Mesendoderm (in vitro differentiated cells): ENCODE measurements around the gene NPIPA3.
"Not testable (repeated sequence)": the region's sequence is repeated elsewhere in the genome, so short reads cannot be mapped to it uniquely, and the experiment has no call there.

Experiments
- DNase-seq: peaks from one replicate; pipeline ENCODE4 v3.0.0; 2013
- H2AK5ac ChIP-seq: 2 replicates; pipeline ENCODE4 v1.6.1; 2013; ENCODE audit warnings: low read length, inconsistent platforms
- H2BK120ac ChIP-seq: 2 replicates; pipeline ENCODE4 v1.6.1; 2013; ENCODE audit warnings: low read depth, mild to moderate bottlenecking, low read length, moderate library complexity, mixed read lengths
- H2BK15ac ChIP-seq: replicated peaks from 2 replicates; pipeline ENCODE4 v1.6.1; 2013; ENCODE audit warnings: low read depth, mild to moderate bottlenecking, moderate library complexity
- H2BK5ac ChIP-seq: 2 replicates; pipeline ENCODE4 v1.6.1; 2013; ENCODE audit warnings: low read length, inconsistent platforms
- H3K18ac ChIP-seq: 2 replicates; pipeline ENCODE4 v1.6.1; 2013; ENCODE audit warnings: mild to moderate bottlenecking, low read length, mixed read lengths
- H3K23ac ChIP-seq: one replicate; pipeline ENCODE4 v1.6.1; 2013; ENCODE audit warnings: low read length
- H3K27ac ChIP-seq: 2 replicates; pipeline ENCODE4 v1.5.1; 2013; ENCODE audit warnings: low read depth, mild to moderate bottlenecking, inconsistent platforms, low read length, moderate library complexity
- H3K27me3 ChIP-seq: 2 replicates; pipeline ENCODE4 v1.6.1; 2013; ENCODE audit warnings: low read length, control low read depth, mild to moderate bottlenecking, inconsistent platforms; ENCODE audit not compliant: insufficient read depth, poor library complexity
- H3K36me3 ChIP-seq: 2 replicates; pipeline ENCODE4 v1.6.1; 2013; ENCODE audit warnings: low read length, inconsistent platforms; ENCODE audit not compliant: control insufficient read depth, insufficient read depth
- H3K4ac ChIP-seq: one replicate; pipeline ENCODE4 v1.6.1; 2013; ENCODE audit warnings: low read depth, mild to moderate bottlenecking, low read length, moderate library complexity
- H3K4me1 ChIP-seq: 2 replicates; pipeline ENCODE4 v1.6.1; 2013; ENCODE audit warnings: low read depth, low read length, inconsistent platforms; ENCODE audit not compliant: control insufficient read depth
- H3K4me2 ChIP-seq: 2 replicates; pipeline ENCODE4 v1.6.1; 2013; ENCODE audit warnings: low read length
- H3K4me3 ChIP-seq: 2 replicates; pipeline ENCODE4 v1.5.1; 2013; ENCODE audit warnings: mild to moderate bottlenecking, low read length
- H3K56ac ChIP-seq: one replicate; pipeline ENCODE4 v1.6.1; 2013; ENCODE audit warnings: low read length
- H3K79me1 ChIP-seq: 2 replicates; pipeline ENCODE4 v1.6.1; 2013; ENCODE audit warnings: low read length, inconsistent platforms
- H3K79me2 ChIP-seq: 2 replicates; pipeline ENCODE4 v1.6.1; 2013; ENCODE audit warnings: mild to moderate bottlenecking, low read length; ENCODE audit not compliant: control insufficient read depth, insufficient read depth
- H3K9ac ChIP-seq: 2 replicates; pipeline ENCODE4 v1.6.1; 2013; ENCODE audit warnings: low read length, inconsistent platforms
- H4K5ac ChIP-seq: one replicate; pipeline ENCODE4 v1.6.1; 2013; ENCODE audit warnings: low read length
- H4K8ac ChIP-seq: one replicate; pipeline ENCODE4 v1.6.1; 2013; ENCODE audit warnings: low read depth, mild to moderate bottlenecking, control low read depth, low read length, moderate library complexity
- WGBS: extraction: QIAGEN DNeasy Blood & Tissue Kit; methylation state at CpG from one replicate; pipeline ENCODE4 v1.1.7; 2013; ENCODE audit warnings: low lambda C conversion rate, missing lambda C conversion rate; ENCODE audit not compliant: insufficient coverage; ENCODE audit errors: extremely low coverage; 5-methylcytosine and 5-hydroxymethylcytosine counted together

The NPIPA3 gene

DNA sequence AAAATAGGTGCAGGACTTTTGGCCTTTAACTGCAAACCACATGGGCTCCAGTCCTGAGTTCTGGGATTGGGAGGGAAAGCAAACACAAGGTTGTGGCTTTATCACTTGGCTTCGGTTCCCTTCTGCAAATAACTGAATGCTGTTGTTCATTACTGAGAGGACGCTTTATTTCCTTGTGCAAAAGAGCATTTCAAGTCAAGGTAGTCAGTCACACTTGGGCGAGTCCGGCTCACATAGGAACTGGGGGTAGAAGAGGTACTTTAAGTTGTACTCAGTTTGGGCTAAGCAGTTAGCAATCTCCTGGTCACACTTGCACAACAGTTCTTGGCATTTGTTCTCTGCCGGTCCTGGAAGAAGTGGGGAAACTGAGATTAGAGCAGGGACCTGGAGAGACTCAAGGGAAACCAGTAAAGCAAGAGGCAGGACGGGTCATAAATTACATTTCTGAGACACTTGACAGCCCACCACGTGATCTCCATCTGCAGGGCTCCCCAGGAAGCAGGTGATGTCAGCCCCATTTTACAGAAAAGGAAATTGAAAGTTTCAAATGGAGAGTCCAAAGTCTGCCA lies 30.7 kb upstream of the NPIPA3 start:
- Histone ChIP-seq H3K23ac (no peak overlapping the region), H3K18ac (no peak overlapping the region), H3K79me1 (no peaks in the 10 kb centered on the region), H3K36me3 (no peaks in the 10 kb centered on the region), H4K5ac (no peak overlapping the region), H4K8ac (no peak overlapping the region), H3K4me3 (no peak overlapping the region), H3K4me1 (no peaks in the 10 kb centered on the region), H3K4me2 (no peak overlapping the region), H3K27ac (no peak overlapping the region), H3K9ac (no peak overlapping the region), H3K79me2 (no peaks in the 10 kb centered on the region), H2BK5ac (no peak overlapping the region), H3K27me3 (no peaks in the 10 kb centered on the region), H2BK120ac (no peak overlapping the region), H2BK15ac (no peak overlapping the region), H3K56ac (no peak overlapping the region), H2AK5ac (no peak overlapping the region), H3K4ac (no peak overlapping the region)
- DNase-seq = no peak
- no CpG with 5 or more reads among the region's 7 CpGs for WGBS

DNA sequence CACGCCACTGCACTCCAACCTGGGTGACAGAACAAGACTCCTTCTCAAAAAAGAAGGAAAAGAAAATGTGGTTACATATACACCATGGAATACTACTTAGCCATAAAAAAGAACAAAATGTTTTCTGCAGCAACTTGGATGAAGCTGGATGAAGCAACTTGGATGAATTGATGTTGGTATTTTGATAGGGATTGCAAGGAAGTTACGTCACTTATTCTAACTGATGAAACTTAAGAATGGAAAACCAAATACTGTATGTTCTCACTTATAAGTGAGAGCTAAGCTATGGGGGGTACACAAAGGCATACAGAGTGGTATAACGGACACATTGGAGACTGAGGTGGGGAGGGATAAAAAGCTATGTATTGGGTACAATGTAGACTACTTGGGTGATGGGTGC lies 26.6 kb upstream of the NPIPA3 start:
- Histone ChIP-seq H2AK5ac (no peak overlapping the region), H2BK15ac (no peak overlapping the region), H3K56ac (no peak overlapping the region), H2BK5ac (no peak overlapping the region), H3K4me3 (no peak overlapping the region), H3K18ac (no peak overlapping the region), H2BK120ac (no peak overlapping the region), H3K9ac (no peak overlapping the region), H4K5ac (no peak overlapping the region), H3K36me3 (no peaks in the 10 kb centered on the region), H3K79me2 (no peaks in the 10 kb centered on the region), H3K79me1 (no peaks in the 10 kb centered on the region), H3K27me3 (no peaks in the 10 kb centered on the region), H3K23ac (no peak overlapping the region), H3K4me2 (no peak overlapping the region), H4K8ac (no peak overlapping the region), H3K27ac (no peak overlapping the region), H3K4me1 (no peaks in the 10 kb centered on the region), H3K4ac (no peak overlapping the region)
- WGBS = no CpG with 5 or more reads among the region's 3 CpGs
- no peak for DNase-seq

DNA sequence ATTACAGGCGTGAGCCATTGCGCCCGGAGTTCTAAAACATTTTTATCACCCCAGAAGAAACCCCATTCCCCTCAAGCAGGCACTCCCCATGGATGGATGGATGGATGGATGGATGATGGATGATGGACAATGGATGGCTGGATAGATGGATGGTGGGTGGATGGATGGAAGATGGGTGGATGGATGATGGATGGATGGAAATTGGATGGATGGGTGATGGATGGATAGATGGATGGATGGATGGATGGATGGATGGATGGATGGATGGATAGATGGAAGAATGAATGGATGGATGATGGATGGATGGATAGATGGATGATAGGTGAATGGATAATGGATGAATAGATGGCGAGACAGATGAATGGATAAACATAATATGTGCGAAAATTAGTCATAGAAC lies 25.6 kb upstream of the NPIPA3 start:
- WGBS = 100% methylated on average over 1 of the region's 5 CpGs
- no peaks in the 10 kb centered on the region for H3K27me3 ChIP-seq

DNA sequence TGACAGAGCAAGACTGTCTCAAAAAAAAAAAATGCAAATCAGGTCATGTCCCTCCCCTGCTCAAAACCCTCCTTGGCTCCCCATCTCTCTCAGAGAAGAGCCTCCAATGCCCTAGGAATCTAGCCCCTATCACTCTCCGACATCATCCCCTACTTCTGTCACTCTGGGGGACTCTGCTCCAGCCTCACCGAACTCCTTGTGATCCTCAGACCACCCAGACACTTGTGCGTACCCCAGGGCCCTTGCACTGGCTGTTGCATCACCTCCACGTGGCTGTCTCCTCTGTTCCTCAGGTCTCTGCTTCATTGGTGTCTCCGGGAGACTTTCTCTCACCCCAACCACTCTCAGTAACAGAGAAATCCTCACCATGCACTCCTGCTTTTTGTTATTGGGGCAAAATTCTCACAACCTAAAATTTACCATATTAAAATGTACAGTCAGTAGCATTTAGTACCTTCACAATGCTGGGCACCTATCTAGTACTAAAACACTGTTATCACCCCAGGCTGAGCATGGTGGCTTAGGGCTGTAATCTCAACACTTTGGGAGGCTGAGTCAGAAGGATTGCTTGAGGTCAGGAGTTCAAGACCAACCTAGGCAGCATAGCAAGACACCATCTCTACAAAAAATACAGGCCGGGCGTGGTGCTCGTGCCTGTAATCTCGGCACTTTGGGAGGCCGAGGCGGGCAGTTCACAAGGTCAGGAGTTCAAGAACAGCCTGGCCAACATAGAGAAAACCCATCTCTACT lies 24.3 kb upstream of the NPIPA3 start:
- Histone ChIP-seq H3K4me1 (no peaks in the 10 kb centered on the region), H3K27me3 (no peaks in the 10 kb centered on the region)

More for the DNA sequence above, 25.6 kb upstream of the NPIPA3 start:
- Histone ChIP-seq H2AK5ac (no peak overlapping the region), H3K56ac (no peak overlapping the region), H2BK15ac (no peak overlapping the region), H3K79me2 (no peaks in the 10 kb centered on the region), H2BK120ac (no peak overlapping the region), H3K4me3 (no peak overlapping the region), H4K8ac (no peak overlapping the region), H4K5ac (no peak overlapping the region), H3K4me2 (no peak overlapping the region), H3K79me1 (no peaks in the 10 kb centered on the region), H3K18ac (no peak overlapping the region), H2BK5ac (no peak overlapping the region), H3K9ac (no peak overlapping the region), H3K36me3 (no peaks in the 10 kb centered on the region), H3K4me1 (no peaks in the 10 kb centered on the region), H3K27ac (no peak overlapping the region), H3K23ac (no peak overlapping the region), H3K4ac (no peak overlapping the region)
- DNase-seq = no peak

DNA sequence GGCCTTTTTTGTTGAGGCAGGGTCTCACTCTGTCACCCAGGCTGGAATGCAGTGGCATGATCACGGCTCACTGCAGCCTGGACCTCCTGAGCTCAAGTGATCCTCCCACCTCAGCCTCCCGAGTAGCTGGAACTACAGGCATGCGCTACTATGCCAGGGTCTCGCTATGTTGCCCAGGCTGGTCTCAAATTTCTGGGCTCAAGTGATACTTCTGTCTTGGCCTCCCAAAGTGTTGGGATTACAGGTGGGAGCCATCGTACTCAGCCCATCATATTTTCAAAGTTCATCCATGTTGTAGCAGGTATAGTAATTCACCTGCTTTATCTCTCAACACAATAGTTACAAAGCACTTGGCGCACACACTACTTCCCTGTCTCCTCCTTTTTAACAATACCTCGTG lies 22.8 kb upstream of the NPIPA3 start:
- not testable (repeated sequence) for H3K18ac ChIP-seq, H3K27ac ChIP-seq, H4K8ac ChIP-seq, H3K27me3 ChIP-seq, H2BK120ac ChIP-seq, H3K79me1 ChIP-seq, H3K79me2 ChIP-seq, H3K4me2 ChIP-seq, H3K9ac ChIP-seq, H3K4ac ChIP-seq, H2BK5ac ChIP-seq, H3K23ac ChIP-seq, H3K56ac ChIP-seq, H3K4me1 ChIP-seq, H4K5ac ChIP-seq, H2AK5ac ChIP-seq, H3K4me3 ChIP-seq, DNase-seq, H3K36me3 ChIP-seq, H2BK15ac ChIP-seq
- WGBS = no CpG with 5 or more reads among the region's 7 CpGs

More for the DNA sequence above, 24.3 kb upstream of the NPIPA3 start:
- Histone ChIP-seq H3K9ac (no peak overlapping the region), H3K36me3 (no peaks in the 10 kb centered on the region), H3K4me2 (no peak overlapping the region), H3K27ac (no peak overlapping the region), H4K8ac (no peak overlapping the region), H2AK5ac (no peak overlapping the region), H3K23ac (no peak overlapping the region), H3K18ac (no peak overlapping the region), H3K79me2 (no peaks in the 10 kb centered on the region), H3K4ac (no peak overlapping the region), H3K56ac (no peak overlapping the region), H2BK15ac (no peak overlapping the region), H2BK5ac (no peak overlapping the region), H3K79me1 (no peaks in the 10 kb centered on the region), H2BK120ac (no peak overlapping the region), H3K4me3 (no peak overlapping the region), H4K5ac (no peak overlapping the region)
- WGBS = no CpG with 5 or more reads among the region's 11 CpGs
- DNase-seq = no peak

DNA sequence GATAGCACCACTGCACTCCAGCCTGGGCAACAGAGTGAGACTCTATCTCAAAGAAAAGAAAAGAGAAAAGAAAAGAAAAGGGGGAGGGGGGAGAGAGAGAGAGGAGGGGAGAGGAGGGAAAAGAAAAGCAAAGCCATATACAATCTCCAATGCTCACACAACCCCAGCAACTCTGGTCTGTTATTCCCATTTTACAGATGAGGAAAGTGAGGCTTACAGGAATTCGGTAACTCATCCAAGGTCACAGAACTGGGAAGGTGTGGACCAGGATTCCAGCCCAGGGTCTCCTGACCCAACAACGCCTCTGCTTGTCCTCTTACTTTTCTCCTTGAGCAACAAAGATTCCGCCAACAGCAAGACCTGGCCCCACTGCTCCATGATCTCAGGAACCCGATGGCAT lies 22.1 kb upstream of the NPIPA3 start:
- Histone ChIP-seq H4K5ac (no peak overlapping the region), H3K27me3 (no peaks in the 10 kb centered on the region), H3K18ac (no peak overlapping the region)

More for the DNA sequence above, 22.1 kb upstream of the NPIPA3 start:
- Histone ChIP-seq H2BK15ac (no peak overlapping the region), H4K8ac (no peak overlapping the region), H3K4me3 (no peak overlapping the region), H3K79me2 (no peaks in the 10 kb centered on the region), H2AK5ac (no peak overlapping the region), H3K4me1 (no peaks in the 10 kb centered on the region), H3K4me2 (no peak overlapping the region), H2BK120ac (no peak overlapping the region), H3K23ac (no peak overlapping the region), H3K36me3 (no peaks in the 10 kb centered on the region), H3K27ac (no peak overlapping the region), H2BK5ac (no peak overlapping the region), H3K79me1 (no peaks in the 10 kb centered on the region), H3K56ac (no peak overlapping the region), H3K4ac (no peak overlapping the region), H3K9ac (no peak overlapping the region)
- no CpG with 5 or more reads among the region's 4 CpGs for WGBS
- DNase-seq = no peak
